Measurements from ENCODE around the gene SBNO2. TPM values are rescaled to one million over a fixed set of nuclear protein-coding genes. Genes with fewer than 3 reads are reported as not detected.

Gene SBNO2
- total and polyA plus RNA-seq, 2 donors (not counting 1 experiment from before 2014, with no cell fraction given) = 42.8 to 83.3 TPM

- POLR2A ChIA-PET = no interaction called here
- peaks cover 9% of the 10 kb centered on the region for H3K79me2 ChIP-seq (ENCODE audit: control insufficient read depth, insufficient read depth, low read length)
- no peak overlapping the region for H3K27ac Mint-ChIP-seq
- no peak overlapping the region for H3K4me2 ChIP-seq (replicated peaks; ENCODE audit: low read depth, low read length, poor library complexity, severe bottlenecking)
- no peaks in the 10 kb centered on the region for H3K27me3 Mint-ChIP-seq
- H3K36me3 ChIP-seq (replicated peaks in 1 of 2; ENCODE audit: control extremely low read depth in 1 of 2, control insufficient read depth in 1 of 2, extremely low read depth in 1 of 2, insufficient read depth in 2 of 2, low read length in 1 of 2) = peaks cover 1 to 27% of the 10 kb centered on the region in 2 experiments
- no peaks in the 10 kb centered on the region for H3K27me3 ChIP-seq (replicated peaks in 1 of 4; ENCODE audit: control extremely low read depth in 1 of 4, control insufficient read depth in 3 of 4, insufficient read depth in 4 of 4, low read length in 3 of 4)
- DNase-seq (no peak), ATAC-seq (ENCODE audit: low read depth) (no peak)
- peaks cover 23% of the 10 kb centered on the region for H4K20me1 ChIP-seq (ENCODE audit: control insufficient read depth, insufficient read depth, low read length, poor library complexity, severe bottlenecking)
- H3K4me3 ChIP-seq (ENCODE audit: control extremely low read depth in 1 of 5, extremely low read depth in 1 of 5, insufficient read depth in 1 of 5, low read depth in 2 of 5, low read length in 4 of 5) = no peak overlapping the region
- no peaks in the 10 kb centered on the region for H3K4me1 ChIP-seq (ENCODE audit: control insufficient read depth in 2 of 2, insufficient read depth in 2 of 2, low read length in 2 of 2)
- peaks cover 0 to 3% (median 0%) of the 10 kb centered on the region in 3 donors for H3K9me3 ChIP-seq (ENCODE audit: control extremely low read depth in 1 of 3, control insufficient read depth in 2 of 3, insufficient read depth in 1 of 3, low read length in 2 of 3)
- H3K9ac ChIP-seq (ENCODE audit: low read length) = no peak overlapping the region
- H3K27ac ChIP-seq (ENCODE audit: low read length in 2 of 2) = no peak overlapping the region
- 94% methylated on average over 26 of the region's 26 CpGs for WGBS (ENCODE audit: insufficient coverage)
- H3K4me3 Mint-ChIP-seq = no peak overlapping the region
- CTCF ChIA-PET = no interaction called here
- no peak overlapping the region for H2AFZ ChIP-seq (ENCODE audit: insufficient read depth, low read depth, low read length, poor library complexity, severe bottlenecking)
- no peaks in the 10 kb centered on the region for H3K4me1 Mint-ChIP-seq
- TF ChIP-seq, protein P1, sequence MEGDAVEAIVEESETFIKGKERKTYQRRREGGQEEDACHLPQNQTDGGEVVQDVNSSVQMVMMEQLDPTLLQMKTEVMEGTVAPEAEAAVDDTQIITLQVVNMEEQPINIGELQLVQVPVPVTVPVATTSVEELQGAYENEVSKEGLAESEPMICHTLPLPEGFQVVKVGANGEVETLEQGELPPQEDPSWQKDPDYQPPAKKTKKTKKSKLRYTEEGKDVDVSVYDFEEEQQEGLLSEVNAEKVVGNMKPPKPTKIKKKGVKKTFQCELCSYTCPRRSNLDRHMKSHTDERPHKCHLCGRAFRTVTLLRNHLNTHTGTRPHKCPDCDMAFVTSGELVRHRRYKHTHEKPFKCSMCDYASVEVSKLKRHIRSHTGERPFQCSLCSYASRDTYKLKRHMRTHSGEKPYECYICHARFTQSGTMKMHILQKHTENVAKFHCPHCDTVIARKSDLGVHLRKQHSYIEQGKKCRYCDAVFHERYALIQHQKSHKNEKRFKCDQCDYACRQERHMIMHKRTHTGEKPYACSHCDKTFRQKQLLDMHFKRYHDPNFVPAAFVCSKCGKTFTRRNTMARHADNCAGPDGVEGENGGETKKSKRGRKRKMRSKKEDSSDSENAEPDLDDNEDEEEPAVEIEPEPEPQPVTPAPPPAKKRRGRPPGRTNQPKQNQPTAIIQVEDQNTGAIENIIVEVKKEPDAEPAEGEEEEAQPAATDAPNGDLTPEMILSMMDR (IDR thresholded peaks at IDR 0.05) = no peak
- no peak for TF ChIP-seq EZH2 (IDR thresholded peaks at IDR 0.05; ENCODE audit: borderline replicate concordance, insufficient read depth, low read depth, low read length, poor library complexity, severe bottlenecking)
- peaks cover 4% of the 10 kb centered on the region for H3K9me3 Mint-ChIP-seq (ENCODE audit: insufficient read depth)
- intact Hi-C loops (cut with micrococcal nuclease) = no loop called here
Observed at GRCh38 chr19:1145635-1146411, 28.2 kb downstream of the SBNO2 start.

GRCh38 chr19:1144741-1145140, 29.3 kb downstream of the SBNO2 start:
- no peak for DNase-seq
- H3K27ac ChIP-seq (ENCODE audit: low read length in 2 of 2) = no peak overlapping the region
- no peaks in the 10 kb centered on the region for H3K27me3 Mint-ChIP-seq
- peaks cover 14% of the 10 kb centered on the region for H4K20me1 ChIP-seq (ENCODE audit: control insufficient read depth, insufficient read depth, low read length, poor library complexity, severe bottlenecking)
- H3K4me2 ChIP-seq (replicated peaks; ENCODE audit: low read depth, low read length, poor library complexity, severe bottlenecking) = no peak overlapping the region
- H2AFZ ChIP-seq (ENCODE audit: insufficient read depth, low read depth, low read length, poor library complexity, severe bottlenecking) = no peak overlapping the region
- ChIA-PET POLR2A (no interaction called here), CTCF (no interaction called here)
- intact Hi-C loops (cut with micrococcal nuclease) = no loop called here
- peaks cover 1 to 21% of the 10 kb centered on the region in 2 experiments for H3K36me3 ChIP-seq (replicated peaks in 1 of 2; ENCODE audit: control extremely low read depth in 1 of 2, control insufficient read depth in 1 of 2, extremely low read depth in 1 of 2, insufficient read depth in 2 of 2, low read length in 1 of 2)
- peaks cover 9% of the 10 kb centered on the region for H3K79me2 ChIP-seq (ENCODE audit: control insufficient read depth, insufficient read depth, low read length)
- no peak overlapping the region for H3K4me3 ChIP-seq (ENCODE audit: control extremely low read depth in 1 of 5, extremely low read depth in 1 of 5, insufficient read depth in 1 of 5, low read depth in 2 of 5, low read length in 4 of 5)
- H3K9me3 ChIP-seq (ENCODE audit: control extremely low read depth in 1 of 3, control insufficient read depth in 2 of 3, insufficient read depth in 1 of 3, low read length in 2 of 3) = peaks cover 0 to 7% (median 0%) of the 10 kb centered on the region in 3 donors
- no peak overlapping the region for H3K27ac Mint-ChIP-seq
- WGBS (ENCODE audit: insufficient coverage) = 100% methylated on average over 1 of the region's 1 CpG
- H3K27me3 ChIP-seq (replicated peaks in 1 of 4; ENCODE audit: control extremely low read depth in 1 of 4, control insufficient read depth in 3 of 4, insufficient read depth in 4 of 4, low read length in 3 of 4) = no peaks in the 10 kb centered on the region
- ATAC-seq (ENCODE audit: low read depth) = no peak
- H3K4me1 ChIP-seq (ENCODE audit: control insufficient read depth in 2 of 2, insufficient read depth in 2 of 2, low read length in 2 of 2) = no peaks in the 10 kb centered on the region
- no peak overlapping the region for H3K9ac ChIP-seq (ENCODE audit: low read length)
- TF ChIP-seq, protein P1 (IDR thresholded peaks at IDR 0.05) = no peak
- no peak for TF ChIP-seq EZH2 (IDR thresholded peaks at IDR 0.05; ENCODE audit: borderline replicate concordance, insufficient read depth, low read depth, low read length, poor library complexity, severe bottlenecking)
- no peaks in the 10 kb centered on the region for H3K4me1 Mint-ChIP-seq
- no peak overlapping the region for H3K4me3 Mint-ChIP-seq
- peaks cover 4% of the 10 kb centered on the region for H3K9me3 Mint-ChIP-seq (ENCODE audit: insufficient read depth)
